HepG2 (cell line): ENCODE results near the gene ATG4D. TPM values are rescaled to one million over a fixed set of nuclear protein-coding genes. Genes with fewer than 3 reads are reported as not detected.
A peak's percentile ranks its signal among the peaks of the same experiment; 100 is the strongest.

ENCODE experiments used
- ATAC-seq: fragments of 200-7000 bp; cut with Tn5 transposase; 3 replicates; pipeline ENCODE4 v1.9.1; 2020; ENCODE audit warnings: mild to moderate bottlenecking, moderate library complexity
- BruUV-seq: library from RNA; stranded (reverse); fragments of 400-500 nt; replicated peaks from 2 replicates; lab custom pipeline; 2021; lab: Mats Ljungman, UMichigan
- CTCF ChIA-PET: fragments of 300-600 bp; formaldehyde crosslinking; extraction: SDS; loops from one replicate; lab custom pipeline; 2021; ENCODE audit warnings: low total read pairs, inconsistent platforms, low intra/inter-chr PET ratio; lab: Yijun Ruan, JAX
- POLR2A ChIA-PET: fragments of 350-600 bp; sonication (Branson Sonifier 250); formaldehyde crosslinking; loops from one replicate; lab custom pipeline; 2020; ENCODE audit warnings: antibody characterized with exemption, inconsistent platforms; lab: Yijun Ruan, JAX
- DNase-seq: peaks from one replicate; pipeline ENCODE4 v3.0.0-alpha.2; 2015; ENCODE audit warnings: low spot score
- FAIRE-seq: peaks from 3 replicates; lab custom pipeline; 2011; peaks lifted over from hg19 to GRCh38; lab: Jason Lieb, UNC
- H2AFZ ChIP-seq: one replicate; pipeline ENCODE4 v1.6.1; 2011; ENCODE audit warnings: low read length, inconsistent platforms
- H3K27ac ChIP-seq: fragments of 300-600 bp; 3 replicates; pipeline ENCODE4 v1.8.0; 2011; ENCODE audit warnings: mixed run types, mild to moderate bottlenecking, mixed read lengths, low read length, inconsistent platforms; ENCODE audit not compliant: insufficient read depth; ENCODE audit errors: extremely low read length
- H3K27me3 ChIP-seq, 2 experiments: fragments of 200-600 bp in 1 of 2; 2 replicates in 1 of 2; 3 replicates in 1 of 2; pipeline versions ENCODE4 v1.6.0 to v1.8.0; 2011; ENCODE audit warnings: low read length in 2 of 2, mild to moderate bottlenecking in 2 of 2, moderate library complexity in 2 of 2, inconsistent platforms in 1 of 2; ENCODE audit not compliant: insufficient read depth in 2 of 2, control insufficient read depth in 1 of 2
- H3K36me3 ChIP-seq, 2 experiments: fragments of 200-600 bp in 1 of 2; replicated peaks in 1 of 2; 2 replicates in 1 of 2; 3 replicates in 1 of 2; pipeline versions ENCODE4 v1.5.1 to v1.8.0; 2011; ENCODE audit warnings: low read length in 2 of 2, inconsistent platforms in 1 of 2; ENCODE audit not compliant: insufficient read depth in 2 of 2, control insufficient read depth in 1 of 2
- H3K4me1 ChIP-seq: 2 replicates; pipeline ENCODE4 v1.5.1; 2012; ENCODE audit warnings: low read length, inconsistent platforms; ENCODE audit not compliant: insufficient read depth
- H3K4me2 ChIP-seq: 2 replicates; pipeline ENCODE4 v1.6.0; 2011; ENCODE audit warnings: low read depth, low read length, inconsistent platforms
- H3K4me3 ChIP-seq, 3 experiments: fragments of 200-600 bp in 1 of 3; sonication (generic), shearing (Covaris generic) in 1 of 3; replicated peaks in 1 of 3; 2 replicates each; pipeline ENCODE4 v1.5.1; 2011 to 2016; ENCODE audit warnings: low read length in 3 of 3, inconsistent platforms in 2 of 3, low read depth in 2 of 3, mild to moderate bottlenecking in 2 of 3, control low read depth in 1 of 3, mixed read lengths in 1 of 3; ENCODE audit not compliant: insufficient read depth in 1 of 3
- H3K79me2 ChIP-seq: one replicate; pipeline ENCODE4 v1.6.1; 2011; ENCODE audit warnings: low read length, inconsistent platforms; ENCODE audit not compliant: insufficient read depth
- H3K9ac ChIP-seq: 2 replicates; pipeline ENCODE4 v1.6.0; 2011; ENCODE audit warnings: mild to moderate bottlenecking, low read depth, low read length, inconsistent platforms; ENCODE audit not compliant: insufficient read depth
- H3K9me3 ChIP-seq: 2 replicates; pipeline ENCODE4 v1.5.1; 2012; ENCODE audit warnings: mild to moderate bottlenecking, low read length
- H4K20me1 ChIP-seq: 2 replicates; pipeline ENCODE4 v1.6.0; 2011; ENCODE audit warnings: inconsistent platforms, mild to moderate bottlenecking, low read length, moderate library complexity; ENCODE audit not compliant: insufficient read depth
- AGO2 ChIP-seq: fragments of 200-400 bp; formaldehyde crosslinking; optimal IDR thresholded peaks from 2 replicates; pipeline ENCODE3; 2017; ENCODE audit warnings: mild to moderate bottlenecking, low read depth, low read length, moderate library complexity
- DPF2 ChIP-seq: sonication (generic); formaldehyde crosslinking; IDR thresholded peaks from 2 replicates; pipeline ENCODE4 v1.4.0; 2020; ENCODE audit warnings: mild to moderate bottlenecking, low read depth, missing genetic modification reagents, borderline replicate concordance
- ZBTB10 ChIP-seq: sonication (generic); formaldehyde crosslinking; IDR thresholded peaks from 2 replicates; pipeline ENCODE4 v1.4.0; 2020; ENCODE audit warnings: missing genetic modification reagents, borderline replicate concordance
- ZNF775 ChIP-seq: sonication (generic); formaldehyde crosslinking; IDR thresholded peaks from 2 replicates; pipeline ENCODE4 v1.4.0; 2020; ENCODE audit warnings: missing genetic modification reagents, mild to moderate bottlenecking, moderate library complexity, borderline replicate concordance
- WGBS: methylation state at CpG from one replicate; pipeline ENCODE4 v1.1.6; 2017; ENCODE audit warnings: low lambda C conversion rate; 5-methylcytosine and 5-hydroxymethylcytosine counted together
- in situ Hi-C: cut with HindIII; loops from 2 replicates; pipeline ENCODE4 v1.10.0; 2017; ENCODE audit warnings: low pct_unique_long_range_greater_than_20kb; ENCODE audit not compliant: extremely low pct_ligation_motif_present
- intact Hi-C: fragments of 100-400 bp; cut with micrococcal nuclease; formaldehyde crosslinking; loops from one replicate; pipeline ENCODE4 v1.10.0; 2022; ENCODE audit not compliant: unreplicated experiment
- polyA plus RNA-seq, 8 experiments: library from polyadenylated mRNA; depleted of rRNA in 3 of 8; stranded (reverse) in 7 of 8; unstranded in 1 of 8; fragments of >200 nt; fragmentation: Illumina TruSeq in 4 of 8; extraction: Trizol in 4 of 8; gene quantifications; 2 replicates each; pipeline versions ENCODE4 v1.2.1 to v1.2.3, GENCODE V29; 2011 to 2016; ENCODE audit warnings: low read depth in 4 of 8, missing spikeins in 1 of 8, mixed read lengths in 1 of 8; ENCODE audit not compliant: insufficient read depth in 1 of 8
- total RNA-seq, 5 experiments: library from RNA; depleted of rRNA; stranded (reverse); fragments of >200 nt; fragmentation: Illumina TruSeq; extraction: Trizol; gene quantifications; 2 replicates each; pipeline ENCODE4 v1.2.3, GENCODE V29; 2016; ENCODE audit warnings: low read depth in 1 of 5

Gene ATG4D
- total and polyA plus RNA-seq, 2 of the 13 experiments (the other 11 are each of a cell fraction or from before 2014, with no cell fraction given), result 17.8 to 19.0 TPM

GRCh38 chr19:10544753-10545251 is 1.1 kb downstream of the ATG4D start (continued):
- no peak for TF ChIP-seq ZBTB10 (CRISPR knock-in tag)
- TF ChIP-seq ZNF775 (CRISPR knock-in tag), result no peak

GRCh38 chr19:10546817-10547216 is 3.1 kb downstream of the ATG4D start:
- ChIA-PET POLR2A (no interaction called here), CTCF (no interaction called here)
- intact Hi-C loops, result no loop called here
- Histone ChIP-seq H3K79me2 (no peaks in the 10 kb centered on the region), H2AFZ (no peak overlapping the region), H3K4me2 (no peak overlapping the region), H3K27me3 (no peaks in the 10 kb centered on the region), H4K20me1 (no peaks in the 10 kb centered on the region), H3K36me3 (peaks cover 3 to 30% of the 10 kb centered on the region in 2 experiments; a peak in 3 of 5 replicates), H3K9me3 (no peaks in the 10 kb centered on the region), H3K9ac (no peak overlapping the region), H3K4me1 (peaks cover 17% of the 10 kb centered on the region), H3K27ac (no peak overlapping the region), H3K4me3 (no peak overlapping the region)
- 93% methylated on average over 17 of the region's 17 CpGs for WGBS
- ATAC-seq (no peak), FAIRE-seq (no peak), DNase-seq (no peak)
- BruUV-seq, result TSS peak; percentile 42
- TF ChIP-seq DPF2, result no peak
- TF ChIP-seq AGO2, result peak; percentile 43
- in situ Hi-C loops, result no loop called here
